Hematopoietic multipotent progenitor cell treated with erythropoietin and hydrocortisone succinate and interleukin-3 and kit ligand, for 17 days (in vitro differentiated cells): ENCODE measurements around the gene LDLRAD4.

ENCODE experiments used
- DNase-seq: peaks from one replicate; pipeline ENCODE4 v3.0.0-alpha.2; 2015; ENCODE audit warnings: low spot score

Gene LDLRAD4

DNA sequence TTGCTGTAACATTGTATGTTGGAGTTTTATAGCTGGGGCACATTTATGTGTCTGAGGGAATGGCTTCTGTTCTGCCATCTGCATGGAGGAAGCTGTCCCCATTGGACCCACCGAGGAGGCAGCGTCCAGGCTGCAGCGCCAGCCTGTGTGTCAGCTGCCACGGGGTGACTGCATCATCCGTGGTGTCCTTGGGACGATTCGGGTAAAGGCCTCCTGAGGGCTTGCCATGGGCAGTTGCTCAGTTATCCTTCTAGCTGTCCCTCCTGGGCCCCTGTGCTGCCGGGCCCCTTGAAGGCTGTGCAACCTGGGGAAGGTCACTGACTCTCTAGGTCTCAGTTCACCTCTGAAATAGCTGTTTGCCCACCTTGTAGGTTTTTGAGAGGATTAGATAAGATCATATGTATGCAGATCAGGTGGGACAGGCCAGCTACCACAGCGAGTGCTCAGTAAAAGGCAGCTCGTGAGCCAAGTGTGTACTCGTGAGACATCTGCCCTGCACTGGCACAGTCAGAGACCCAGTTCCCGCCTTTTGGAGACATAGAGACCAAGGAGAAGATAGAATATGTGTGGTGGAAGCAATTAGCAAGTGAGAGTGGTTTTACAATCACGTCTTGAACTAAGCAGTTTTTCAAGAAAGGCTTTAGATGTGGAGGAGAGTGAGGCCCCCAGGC, 10.6 kb downstream of the LDLRAD4 start:
- no peak for DNase-seq

DNA sequence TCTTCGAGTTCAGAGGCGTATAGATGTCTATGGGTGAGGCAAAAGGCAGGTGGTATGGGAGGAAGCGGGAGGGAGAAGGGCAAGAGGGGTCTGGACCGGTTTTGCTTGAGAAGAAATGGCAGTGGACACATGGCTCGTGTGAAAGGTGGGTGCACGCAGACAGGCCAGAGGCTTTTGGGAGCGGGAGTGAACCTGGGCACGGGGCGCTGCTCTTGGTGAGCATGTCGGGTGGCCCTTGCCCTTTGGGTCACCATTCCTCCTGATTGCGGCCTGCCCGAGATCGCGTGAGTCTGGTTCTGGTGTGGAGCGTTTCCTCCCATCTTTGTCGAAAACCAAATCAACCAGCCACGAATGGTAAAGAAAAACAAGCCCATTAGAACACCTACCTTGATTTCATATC, 12.6 kb downstream of the LDLRAD4 start:
- no peak for DNase-seq

DNA sequence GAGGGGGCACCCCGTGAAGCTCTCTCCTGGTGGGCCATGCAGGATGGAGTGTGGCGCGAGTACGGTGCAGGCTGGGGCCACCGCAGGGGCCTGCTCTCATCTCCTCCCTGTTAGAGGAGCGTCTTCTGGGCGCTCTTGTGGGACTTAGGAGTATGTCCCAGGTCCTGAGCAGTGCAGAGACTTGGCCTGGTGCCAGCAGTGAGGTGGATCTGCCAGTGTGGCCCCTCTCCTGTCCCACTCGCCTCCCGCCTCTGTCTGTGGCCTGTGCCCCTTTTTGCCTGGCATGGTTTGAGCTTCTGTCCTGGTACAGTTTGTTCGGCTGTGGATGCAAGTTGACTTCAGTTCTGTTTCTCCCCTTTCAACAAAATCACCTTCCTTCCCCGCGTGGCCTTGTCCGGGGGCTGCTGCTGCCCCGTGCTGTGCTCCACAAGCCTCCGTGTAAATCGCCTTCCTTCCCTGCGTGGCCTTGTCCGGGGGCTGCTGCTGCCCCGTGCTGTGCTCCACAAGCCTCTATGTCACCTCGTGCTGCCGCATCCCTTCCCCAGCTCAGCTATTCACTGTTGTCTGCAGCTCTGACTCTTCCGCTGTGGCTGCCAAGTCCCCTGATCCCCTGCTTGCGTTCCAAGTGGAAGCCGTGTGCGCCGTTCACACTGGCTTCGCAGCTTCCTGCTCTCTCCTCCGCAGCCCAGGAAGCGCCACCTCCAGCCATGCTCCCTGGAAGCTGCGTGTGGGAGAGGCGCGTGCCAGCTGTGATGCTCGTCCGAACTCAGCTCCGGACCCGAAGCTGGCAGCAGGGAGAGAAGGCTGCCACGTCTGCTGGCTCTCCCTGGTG, 13.7 kb downstream of the LDLRAD4 start:
- DNase-seq = no peak

DNA sequence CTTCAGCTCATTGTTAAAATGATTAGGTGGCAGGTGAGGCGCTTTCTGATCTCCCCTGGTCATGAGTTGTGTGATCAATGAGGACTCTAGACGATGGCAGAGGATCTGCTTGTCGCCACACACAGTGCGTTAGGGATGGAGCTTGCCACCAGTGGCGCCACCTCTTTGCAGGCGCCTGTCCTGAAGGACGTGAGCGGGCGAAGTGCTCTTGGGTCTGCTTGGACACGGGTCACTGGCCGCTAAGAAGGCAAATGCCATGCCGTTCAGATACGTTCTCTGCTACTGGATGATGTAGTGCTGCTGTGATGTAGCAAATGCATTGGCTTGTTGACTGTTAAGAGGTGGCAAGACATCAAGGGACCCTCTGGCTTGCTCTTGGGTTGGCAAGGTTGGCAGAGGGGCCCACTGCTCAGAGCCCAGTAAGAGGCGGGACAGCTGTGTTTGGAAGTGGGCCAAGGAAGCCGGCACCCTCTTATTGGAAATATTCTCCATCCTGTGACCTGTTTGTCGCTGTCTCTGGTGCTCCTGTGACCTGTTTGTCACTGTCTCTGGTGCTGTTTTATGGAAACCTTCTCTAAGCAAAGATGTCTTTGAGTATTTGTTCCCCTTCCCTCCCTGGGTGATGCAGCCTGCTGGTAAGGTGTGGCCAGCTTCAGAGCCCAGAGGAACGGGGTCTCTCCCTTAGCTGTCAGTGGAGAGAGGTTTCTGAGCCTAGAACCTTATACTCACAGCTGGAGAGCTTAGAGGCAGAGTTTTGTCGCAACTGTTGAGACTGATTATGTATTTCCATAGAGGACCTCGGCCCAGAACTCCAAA, 14.6 kb downstream of the LDLRAD4 start:
- no peak for DNase-seq

DNA sequence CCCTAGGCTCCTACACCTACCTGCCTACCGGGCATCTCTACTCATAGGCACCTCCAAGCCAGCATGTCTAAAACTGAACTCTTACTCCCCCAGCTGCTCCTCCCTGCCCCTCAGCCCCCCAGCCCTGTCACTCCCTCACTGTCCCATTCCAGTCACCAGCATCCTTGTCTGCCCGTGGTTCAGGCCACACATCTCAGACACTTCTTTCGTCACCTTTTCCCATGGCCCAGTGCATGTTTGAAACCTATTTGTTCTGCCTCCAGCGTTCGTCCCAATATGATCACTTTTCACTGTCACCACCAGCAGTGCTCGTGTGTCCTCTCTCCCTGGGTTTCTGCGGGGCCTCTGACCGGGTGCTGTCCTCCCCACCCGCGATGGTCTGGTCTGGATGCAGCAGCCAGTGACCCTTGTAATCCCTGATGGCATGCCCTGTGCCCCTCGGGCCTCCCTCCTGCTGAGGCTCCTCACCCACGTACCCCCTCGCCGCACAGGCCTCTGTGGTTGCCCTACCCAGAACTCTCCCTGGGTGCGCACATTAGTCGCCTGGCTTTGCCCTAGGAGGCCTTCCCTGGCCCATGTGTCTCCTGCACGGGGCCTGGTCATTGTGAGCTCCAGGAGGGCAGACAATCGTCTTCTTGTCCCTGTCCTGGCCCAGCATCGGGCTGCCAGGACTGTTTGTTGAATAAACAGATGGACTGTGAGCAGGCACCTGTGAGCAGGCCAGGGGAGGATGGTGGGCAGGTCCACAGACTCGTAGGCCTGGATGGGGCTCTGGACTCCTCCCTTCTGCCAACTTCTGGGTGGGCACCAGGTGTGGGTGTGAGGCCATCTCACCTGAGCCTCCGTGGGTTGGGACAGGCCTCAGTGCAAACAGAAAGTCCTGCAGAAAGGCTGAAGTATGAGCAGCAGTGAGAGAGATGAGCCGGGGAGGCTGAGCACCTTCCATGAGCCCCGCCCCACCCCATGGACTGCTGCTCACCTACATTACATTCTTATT, 15.5 kb downstream of the LDLRAD4 start:
- DNase-seq = no peak

DNA sequence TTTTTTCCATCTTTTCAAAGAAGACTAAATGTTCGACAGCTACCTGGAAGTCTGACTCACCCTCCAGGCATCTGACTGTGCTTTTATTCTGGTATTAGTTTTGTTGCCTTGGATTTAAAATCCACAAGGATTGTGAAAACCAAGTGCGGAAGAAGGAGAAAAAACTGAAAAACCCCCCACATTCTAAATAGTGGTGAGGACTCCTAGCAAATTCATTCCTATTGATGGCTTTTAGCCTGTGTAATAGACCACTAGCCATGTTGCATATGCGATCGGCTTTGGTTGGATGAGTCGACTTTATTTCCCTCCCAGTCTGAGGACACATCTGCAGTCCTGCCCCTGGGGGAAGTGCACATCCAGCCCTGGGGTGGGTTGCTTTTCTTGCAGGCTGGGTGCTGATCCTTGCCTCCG, 16.9 kb downstream of the LDLRAD4 start:
- DNase-seq = no peak

DNA sequence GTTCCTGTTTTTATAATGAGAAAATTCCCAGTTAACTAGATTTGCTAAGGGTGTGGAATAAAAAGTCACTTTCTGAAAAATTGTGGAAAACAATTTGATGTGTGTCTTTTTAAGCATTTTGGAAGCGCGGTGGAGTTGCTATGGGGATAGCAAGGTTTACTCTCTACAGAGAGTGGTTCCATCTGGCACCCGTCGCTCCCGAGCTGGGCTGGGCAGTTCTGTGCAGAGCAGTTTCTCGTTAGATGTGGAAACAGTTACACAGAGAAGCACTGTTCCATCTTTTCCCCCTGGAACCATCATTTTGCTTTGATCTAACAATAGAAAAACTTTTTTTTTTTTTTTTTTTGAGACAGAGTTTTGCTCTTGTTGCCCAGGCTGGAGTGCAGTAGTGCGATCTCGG, 17.4 kb downstream of the LDLRAD4 start:
- DNase-seq = no peak

DNA sequence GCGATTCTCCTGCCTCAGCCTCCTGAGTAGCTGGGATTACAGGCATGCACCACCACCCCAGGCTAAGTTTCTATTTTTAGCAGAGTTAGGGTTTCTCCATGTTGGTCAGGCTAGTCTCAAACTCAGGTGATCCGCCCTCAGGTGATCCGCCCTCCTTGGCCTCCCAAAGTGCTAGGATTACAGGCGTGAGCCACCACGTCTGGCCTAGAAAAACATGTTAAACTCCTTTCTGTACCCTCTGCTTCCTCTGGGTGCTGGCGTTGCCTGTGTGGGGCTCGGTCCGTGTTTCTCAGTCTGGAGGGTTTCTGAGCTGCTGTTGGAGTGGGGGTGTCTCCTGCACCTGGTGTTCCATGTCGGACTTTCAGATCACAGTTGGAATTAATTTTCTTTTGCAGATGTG, 17.9 kb downstream of the LDLRAD4 start:
- no peak for DNase-seq

DNA sequence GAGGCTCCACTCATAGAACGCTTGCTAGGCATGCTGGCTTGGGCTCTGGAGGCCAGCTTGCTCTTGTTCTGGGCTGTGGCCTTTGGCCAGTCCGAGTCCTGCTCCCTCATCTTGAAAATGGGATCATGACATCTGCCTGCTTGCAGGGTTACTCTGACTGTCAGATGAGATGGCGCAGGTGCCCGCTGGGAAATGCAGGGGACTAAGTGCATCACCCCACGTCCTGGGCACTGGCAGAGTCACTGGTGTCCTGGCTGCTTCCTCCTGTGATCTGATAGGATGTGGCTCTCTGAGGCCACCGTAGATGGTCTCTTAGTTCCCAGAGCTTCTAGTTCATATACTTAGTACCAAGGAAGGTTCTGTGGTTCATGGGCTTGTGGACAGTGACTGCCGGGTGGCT, 18.5 kb downstream of the LDLRAD4 start:
- DNase-seq = no peak

DNA sequence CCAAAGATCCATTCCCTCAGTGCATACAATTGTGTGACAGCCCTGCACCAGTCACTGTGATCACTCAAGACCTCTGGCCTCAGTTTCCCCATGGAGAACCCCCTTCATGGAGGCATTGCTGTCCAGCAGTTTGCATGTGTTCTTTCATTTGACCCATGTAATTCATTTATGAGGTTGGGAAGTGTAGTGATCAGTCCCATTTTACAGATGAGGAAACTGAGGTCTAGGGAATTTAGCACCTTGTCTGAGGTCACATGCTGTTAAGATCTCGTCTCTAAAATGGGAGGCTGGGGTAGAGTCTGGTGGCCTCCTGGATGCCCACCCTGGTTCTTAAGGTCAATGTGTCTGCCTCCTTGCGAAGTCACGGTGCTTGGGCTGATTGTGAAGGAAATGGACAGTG, 19.1 kb downstream of the LDLRAD4 start:
- DNase-seq = no peak

DNA sequence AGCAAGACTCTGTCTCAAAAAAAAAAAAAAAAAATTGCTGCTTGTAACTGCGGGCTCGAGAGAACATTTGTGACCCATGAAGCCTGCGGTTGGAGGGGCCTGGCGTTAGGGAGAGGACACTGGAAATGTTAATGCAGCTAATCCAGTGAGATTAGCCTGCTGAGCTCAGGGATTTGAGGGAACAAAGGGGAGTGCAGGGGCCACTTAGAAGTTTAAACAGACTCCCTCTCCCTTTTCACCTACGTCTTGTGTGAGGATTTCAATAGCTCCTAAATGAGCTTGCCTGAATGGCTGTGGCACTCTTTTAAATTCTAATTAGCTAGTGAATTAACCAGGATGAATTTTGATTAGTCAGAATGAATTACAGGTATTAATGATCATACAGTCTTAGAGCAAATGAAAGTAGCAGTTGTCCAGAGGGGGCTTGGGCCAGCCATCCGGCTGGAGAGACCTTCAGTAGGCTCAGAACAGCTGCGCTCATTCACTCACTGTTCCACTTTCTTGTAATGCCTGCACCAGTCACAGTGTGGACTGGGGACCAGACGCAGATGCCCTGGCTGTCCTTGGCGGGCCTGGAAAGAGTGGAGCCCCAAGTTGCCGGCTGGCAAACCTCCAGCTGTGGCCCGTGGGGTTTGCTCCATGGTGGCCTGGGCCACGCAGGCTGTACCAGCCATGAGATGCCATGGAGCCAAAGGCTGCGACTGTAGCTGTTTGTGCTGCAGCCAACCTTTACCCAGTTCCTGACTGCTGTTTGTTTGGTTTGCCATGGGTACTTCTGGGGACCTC, 20.8 kb downstream of the LDLRAD4 start:
- no peak for DNase-seq

DNA sequence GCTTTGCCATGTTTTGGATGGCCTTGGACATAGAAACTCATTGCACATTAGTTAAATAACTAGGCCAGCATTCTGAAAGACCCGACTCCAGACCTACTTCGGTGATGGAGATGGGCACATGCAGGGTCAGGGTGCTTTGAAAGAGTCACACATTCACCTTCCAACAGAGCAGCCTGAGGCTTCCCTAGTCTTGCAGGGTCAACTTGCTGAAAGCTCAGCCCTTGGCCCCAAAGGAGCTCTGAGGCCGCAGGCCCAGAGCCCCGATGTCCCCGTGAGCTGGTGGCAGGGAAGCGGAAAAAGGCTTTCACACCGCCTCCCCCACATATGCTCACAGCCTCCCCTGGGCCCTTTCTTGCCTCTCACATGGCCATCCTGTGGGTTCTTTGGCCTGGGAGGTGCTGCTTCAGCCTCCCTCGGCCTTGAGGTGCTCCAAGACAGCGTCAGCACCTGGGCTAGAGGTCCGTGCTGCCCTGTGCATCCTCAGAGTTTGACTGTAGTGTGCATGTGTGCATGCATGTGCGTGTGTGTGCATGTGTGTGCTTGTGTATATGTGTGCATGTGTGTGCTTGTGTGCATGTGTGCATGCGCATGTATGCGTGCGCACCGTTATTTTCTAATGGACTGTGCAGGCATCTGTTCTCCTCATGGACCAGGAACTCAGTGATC, 21.6 kb downstream of the LDLRAD4 start:
- no peak for DNase-seq

DNA sequence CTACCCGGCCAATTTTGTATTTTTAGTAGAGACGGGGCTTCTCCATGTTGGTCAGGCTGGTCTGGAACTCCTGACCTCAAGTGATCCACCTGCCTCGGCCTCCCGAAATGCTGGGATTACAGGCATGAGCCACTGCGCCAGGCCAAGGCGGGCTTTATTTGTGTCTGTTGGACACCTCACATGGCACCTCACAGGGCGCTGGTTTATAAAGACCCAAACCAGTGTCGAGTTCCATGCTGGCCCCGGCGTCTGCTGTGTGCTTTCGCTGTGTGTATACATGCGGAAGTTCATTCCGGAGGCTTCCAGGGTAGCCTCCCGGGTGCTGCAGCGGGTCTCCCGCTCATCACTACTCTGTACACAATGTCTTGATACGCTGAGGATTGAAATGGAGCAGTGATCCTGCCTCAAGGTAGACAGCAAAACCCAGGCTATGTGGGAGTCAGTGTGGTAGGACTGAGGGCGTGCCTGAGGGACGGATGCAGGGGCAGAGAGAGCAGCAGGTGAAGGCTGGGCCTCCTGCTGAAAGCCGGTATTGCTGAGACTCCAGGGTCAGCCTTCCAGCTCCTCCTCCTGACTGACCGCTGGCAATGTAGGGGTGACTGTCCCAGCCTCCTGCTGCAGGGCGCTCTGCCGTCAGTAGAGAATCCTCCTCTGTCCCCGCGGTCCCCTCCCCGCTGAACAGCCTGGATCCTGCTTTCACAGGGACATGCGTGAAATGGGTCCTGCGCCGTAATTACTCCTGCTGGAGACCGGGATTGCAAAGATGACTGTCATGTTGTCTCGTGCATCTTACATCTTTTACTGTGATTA, 22.7 kb downstream of the LDLRAD4 start:
- no peak for DNase-seq

DNA sequence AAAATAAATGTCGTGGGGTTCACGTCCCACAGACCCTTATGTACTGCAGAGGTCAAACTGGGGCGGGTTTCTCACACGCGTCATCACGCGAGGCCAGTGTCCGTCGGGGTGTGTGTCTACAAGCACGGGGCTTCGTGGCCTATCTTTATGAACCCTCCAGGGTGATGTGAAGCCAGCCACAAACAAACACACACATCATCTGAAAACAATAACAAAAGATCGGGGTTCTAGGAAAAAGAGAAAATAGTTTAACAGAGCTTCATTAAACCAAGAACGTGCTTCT, 23.3 kb downstream of the LDLRAD4 start:
- DNase-seq = no peak

DNA sequence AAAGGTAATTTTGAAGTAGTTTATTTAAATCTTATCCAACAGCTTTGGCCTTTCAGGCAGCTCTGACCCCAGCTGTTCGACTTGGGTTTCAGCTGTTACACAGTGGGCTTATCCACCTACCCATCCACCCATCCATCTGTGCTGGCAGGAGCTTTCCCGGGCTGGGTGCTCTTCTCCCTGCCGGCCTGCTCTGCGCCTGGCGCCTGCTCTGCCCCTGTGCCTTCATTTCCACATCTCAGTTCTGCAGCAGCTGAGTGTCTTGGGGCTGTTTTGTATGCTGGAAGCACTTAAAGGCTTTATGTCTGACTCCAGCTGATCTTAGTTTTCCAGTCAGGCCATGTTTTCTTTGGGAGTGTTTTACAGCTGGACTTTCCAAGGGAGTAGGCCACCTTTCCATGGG, 24.2 kb downstream of the LDLRAD4 start:
- DNase-seq = no peak

DNA sequence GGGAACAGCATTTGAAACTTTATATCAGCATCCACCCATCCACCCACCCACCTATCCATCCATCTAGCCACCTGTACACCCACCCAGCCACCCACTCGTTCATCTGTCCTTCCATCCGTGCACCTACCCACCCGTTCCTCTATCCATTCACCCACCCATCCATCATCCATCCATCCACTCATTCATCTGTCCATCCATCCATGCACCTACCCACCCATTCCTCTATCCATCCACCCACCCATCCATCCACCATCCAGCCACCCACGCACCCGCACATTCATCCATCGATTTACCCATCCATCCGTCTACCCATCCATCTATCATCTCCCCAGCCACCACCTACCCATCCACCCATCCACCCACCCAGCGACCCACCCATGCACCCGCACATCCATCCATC, 24.8 kb downstream of the LDLRAD4 start:
- no peak for DNase-seq

DNA sequence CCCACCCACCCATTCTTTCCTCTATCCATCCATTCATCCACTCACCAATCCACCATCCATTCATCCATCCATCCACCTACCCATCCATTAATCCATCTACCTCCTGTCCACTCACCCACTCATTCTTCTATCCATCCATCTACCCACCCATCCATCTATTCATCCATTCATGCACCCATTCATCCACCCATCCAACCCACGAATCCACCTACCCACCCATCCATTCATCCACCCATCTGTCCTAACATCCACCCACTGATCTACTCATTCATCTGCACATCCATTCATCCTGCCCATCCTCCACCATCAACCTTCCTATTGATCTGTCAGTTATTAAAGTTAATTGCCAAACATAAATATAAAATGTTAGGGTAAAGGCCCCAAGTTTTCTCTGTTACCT, 25.6 kb downstream of the LDLRAD4 start:
- DNase-seq = no peak

DNA sequence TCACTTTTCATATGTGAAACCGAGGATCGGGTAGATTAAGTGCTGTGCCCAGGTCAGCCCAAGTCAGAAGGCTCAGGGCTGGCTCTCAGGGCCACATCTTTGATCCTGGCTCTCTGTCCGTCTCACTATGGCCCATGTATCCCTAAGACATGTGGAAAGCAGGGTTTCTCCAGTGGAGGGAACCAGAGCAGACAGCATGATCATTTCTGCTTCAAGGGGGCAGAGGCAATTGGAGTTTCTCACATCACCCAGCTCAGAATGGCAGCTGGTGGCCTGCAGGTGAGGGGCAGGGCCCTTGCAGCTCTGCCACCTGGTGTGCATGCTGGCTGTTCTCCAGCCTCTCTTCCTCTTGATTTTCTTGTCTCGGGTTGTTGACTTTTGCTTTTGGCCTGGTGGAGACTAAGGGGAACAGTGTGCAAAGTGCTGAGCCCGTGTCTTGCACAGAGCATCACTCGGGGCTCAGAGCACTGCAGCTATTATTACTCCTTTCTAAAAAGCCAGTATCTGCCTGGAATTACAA, 27.0 kb downstream of the LDLRAD4 start:
- DNase-seq = no peak

DNA sequence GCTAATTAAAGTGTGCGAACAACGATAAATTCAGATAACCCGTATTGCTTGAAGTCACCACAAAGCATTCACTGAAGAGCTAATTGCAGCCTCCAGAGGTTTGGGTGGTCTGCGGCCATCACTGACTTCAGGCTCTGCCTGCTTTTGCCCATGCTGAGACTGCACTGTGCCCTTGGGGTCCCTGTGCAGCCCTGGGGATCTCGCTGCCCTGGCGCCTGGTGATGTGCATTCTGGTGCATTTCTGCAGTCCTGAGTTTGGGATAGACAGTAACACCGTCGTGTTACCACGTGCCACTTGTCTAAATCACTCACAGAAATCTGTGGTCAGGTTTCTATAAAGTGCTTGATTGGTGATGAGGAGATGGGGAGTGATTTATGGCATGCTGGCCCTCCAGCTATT, 27.6 kb downstream of the LDLRAD4 start:
- DNase-seq = no peak
